Measurements from ENCODE around the gene ZYG11B.
"Not testable (repeated sequence)": the region's sequence is repeated elsewhere in the genome, so short reads cannot be mapped to it uniquely, and the experiment has no call there.

The ZYG11B gene

GRCh38 chr1:52845119-52845518 lies 118.9 kb downstream of the ZYG11B start:
- H3K27ac ChIP-seq (ENCODE audit: insufficient read depth in 1 of 2, low read depth in 1 of 2, low read length in 2 of 2, poor library complexity in 1 of 2, severe bottlenecking in 2 of 2); POLR2A ChIA-PET; H3K36me3 ChIP-seq (ENCODE audit: control insufficient read depth in 4 of 4, insufficient read depth in 4 of 4, low read length in 3 of 4); H3K9me3 ChIP-seq (ENCODE audit: control extremely low read depth in 1 of 5, control insufficient read depth in 4 of 5, insufficient read depth in 2 of 5, low read depth in 1 of 5, low read length in 4 of 5); H3K4me3 ChIP-seq (ENCODE audit: control insufficient read depth in 1 of 7, extremely low read depth in 1 of 7, insufficient read depth in 4 of 7, low read depth in 2 of 7, low read length in 6 of 7); DNase-seq; CTCF ChIA-PET: not testable (repeated sequence)
- peaks cover 0 to 14% (median 8%) of the 10 kb centered on the region in 4 experiments for H3K4me1 ChIP-seq (ENCODE audit: control extremely low read depth in 1 of 4, control insufficient read depth in 4 of 4, insufficient read depth in 4 of 4, low read length in 3 of 4)
- H3K27me3 ChIP-seq (replicated peaks in 2 of 5; ENCODE audit: control insufficient read depth in 4 of 5, insufficient read depth in 5 of 5, low read length in 4 of 5): peaks cover 0 to 59% (median 24%) of the 10 kb centered on the region in 5 experiments
- no CpG with 5 or more reads among the region's 6 CpGs for WGBS (ENCODE audit: insufficient coverage)

- H3K9me3 ChIP-seq (ENCODE audit: control extremely low read depth in 1 of 5, control insufficient read depth in 4 of 5, insufficient read depth in 2 of 5, low read depth in 1 of 5, low read length in 4 of 5): peaks cover 0 to under 1% (median 0%) of the 10 kb centered on the region in 5 experiments
- H3K27ac ChIP-seq (ENCODE audit: insufficient read depth in 1 of 2, low read depth in 1 of 2, low read length in 2 of 2, poor library complexity in 1 of 2, severe bottlenecking in 2 of 2): no peak overlapping the region
- 100% methylated on average over 1 of the region's 5 CpGs for WGBS (ENCODE audit: insufficient coverage)
- no peaks in the 10 kb centered on the region for H3K36me3 ChIP-seq (ENCODE audit: control insufficient read depth in 4 of 4, insufficient read depth in 4 of 4, low read length in 3 of 4)
- peaks cover 0 to under 1% (median under 1%) of the 10 kb centered on the region in 4 experiments for H3K4me1 ChIP-seq (ENCODE audit: control extremely low read depth in 1 of 4, control insufficient read depth in 4 of 4, insufficient read depth in 4 of 4, low read length in 3 of 4)
- POLR2A ChIA-PET: no interaction called here
- DNase-seq: no peak
- CTCF ChIA-PET: interaction anchor here (1.1 kb wide), 1 partner anchor 14 kb away, joined by 3 read pairs; no protein-coding TSS in a partner anchor
- H3K27me3 ChIP-seq (replicated peaks in 2 of 5; ENCODE audit: control insufficient read depth in 4 of 5, insufficient read depth in 5 of 5, low read length in 4 of 5): peaks cover 0 to 32% (median 11%) of the 10 kb centered on the region in 5 experiments
- no peak overlapping the region for H3K4me3 ChIP-seq (ENCODE audit: control insufficient read depth in 1 of 7, extremely low read depth in 1 of 7, insufficient read depth in 4 of 7, low read depth in 2 of 7, low read length in 6 of 7)
Observed at GRCh38 chr1:52848423-52848822, 122.2 kb downstream of the ZYG11B start.

- no peaks in the 10 kb centered on the region for H3K36me3 ChIP-seq (ENCODE audit: control insufficient read depth in 4 of 4, insufficient read depth in 4 of 4, low read length in 3 of 4)
- H3K27me3 ChIP-seq (replicated peaks in 2 of 5; ENCODE audit: control insufficient read depth in 4 of 5, insufficient read depth in 5 of 5, low read length in 4 of 5): peaks cover 0 to 10% (median under 1%) of the 10 kb centered on the region in 5 experiments
- no peak overlapping the region for H3K27ac ChIP-seq (ENCODE audit: insufficient read depth in 1 of 2, low read depth in 1 of 2, low read length in 2 of 2, poor library complexity in 1 of 2, severe bottlenecking in 2 of 2)
- ChIA-PET CTCF (interaction anchor here (0.8 kb wide), 1 partner anchor 26 kb away, joined by 3 read pairs; no protein-coding TSS in a partner anchor), POLR2A (no interaction called here)
- no peaks in the 10 kb centered on the region for H3K9me3 ChIP-seq (ENCODE audit: control extremely low read depth in 1 of 5, control insufficient read depth in 4 of 5, insufficient read depth in 2 of 5, low read depth in 1 of 5, low read length in 4 of 5)
- H3K4me3 ChIP-seq (ENCODE audit: control insufficient read depth in 1 of 7, extremely low read depth in 1 of 7, insufficient read depth in 4 of 7, low read depth in 2 of 7, low read length in 6 of 7): no peak overlapping the region
- DNase-seq: no peak
- H3K4me1 ChIP-seq (ENCODE audit: control extremely low read depth in 1 of 4, control insufficient read depth in 4 of 4, insufficient read depth in 4 of 4, low read length in 3 of 4): no peaks in the 10 kb centered on the region
- 100% methylated on average over 3 of the region's 4 CpGs for WGBS (ENCODE audit: insufficient coverage)
Observed at GRCh38 chr1:52850951-52851350, 124.7 kb downstream of the ZYG11B start.

GRCh38 chr1:52852854-52853253 lies 126.6 kb downstream of the ZYG11B start:
- WGBS (ENCODE audit: insufficient coverage): 100% methylated on average over 1 of the region's 2 CpGs
- Histone ChIP-seq H3K27ac (ENCODE audit: insufficient read depth in 1 of 2, low read depth in 1 of 2, low read length in 2 of 2, poor library complexity in 1 of 2, severe bottlenecking in 2 of 2) (no peak overlapping the region), H3K36me3 (ENCODE audit: control insufficient read depth in 4 of 4, insufficient read depth in 4 of 4, low read length in 3 of 4) (no peaks in the 10 kb centered on the region), H3K4me3 (ENCODE audit: control insufficient read depth in 1 of 7, extremely low read depth in 1 of 7, insufficient read depth in 4 of 7, low read depth in 2 of 7, low read length in 6 of 7) (no peak overlapping the region), H3K27me3 (replicated peaks in 2 of 5; ENCODE audit: control insufficient read depth in 4 of 5, insufficient read depth in 5 of 5, low read length in 4 of 5) (peaks cover 0 to 2% (median 0%) of the 10 kb centered on the region in 5 experiments), H3K9me3 (ENCODE audit: control extremely low read depth in 1 of 5, control insufficient read depth in 4 of 5, insufficient read depth in 2 of 5, low read depth in 1 of 5, low read length in 4 of 5) (no peaks in the 10 kb centered on the region), H3K4me1 (ENCODE audit: control extremely low read depth in 1 of 4, control insufficient read depth in 4 of 4, insufficient read depth in 4 of 4, low read length in 3 of 4) (no peaks in the 10 kb centered on the region)
- DNase-seq: no peak
- POLR2A ChIA-PET: no interaction called here
- CTCF ChIA-PET: no interaction called here

- 100% methylated on average over 1 of the region's 4 CpGs for WGBS (ENCODE audit: insufficient coverage)
Observed at GRCh38 chr1:52855584-52855983, 129.3 kb downstream of the ZYG11B start.

GRCh38 chr1:52856026-52856425 lies 129.8 kb downstream of the ZYG11B start:
- Histone ChIP-seq H3K27me3 (replicated peaks in 2 of 5; ENCODE audit: control insufficient read depth in 4 of 5, insufficient read depth in 5 of 5, low read length in 4 of 5) (no peaks in the 10 kb centered on the region), H3K36me3 (ENCODE audit: control insufficient read depth in 4 of 4, insufficient read depth in 4 of 4, low read length in 3 of 4) (no peaks in the 10 kb centered on the region), H3K27ac (ENCODE audit: insufficient read depth in 1 of 2, low read depth in 1 of 2, low read length in 2 of 2, poor library complexity in 1 of 2, severe bottlenecking in 2 of 2) (no peak overlapping the region), H3K4me3 (ENCODE audit: control insufficient read depth in 1 of 7, extremely low read depth in 1 of 7, insufficient read depth in 4 of 7, low read depth in 2 of 7, low read length in 6 of 7) (no peak overlapping the region), H3K4me1 (ENCODE audit: control extremely low read depth in 1 of 4, control insufficient read depth in 4 of 4, insufficient read depth in 4 of 4, low read length in 3 of 4) (no peaks in the 10 kb centered on the region), H3K9me3 (ENCODE audit: control extremely low read depth in 1 of 5, control insufficient read depth in 4 of 5, insufficient read depth in 2 of 5, low read depth in 1 of 5, low read length in 4 of 5) (no peaks in the 10 kb centered on the region)
- WGBS (ENCODE audit: insufficient coverage): 100% methylated on average over 3 of the region's 4 CpGs
- DNase-seq: no peak
- ChIA-PET CTCF (no interaction called here), POLR2A (no interaction called here)

More at GRCh38 chr1:52855584-52855983, 129.3 kb downstream of the ZYG11B start:
- Histone ChIP-seq H3K4me3 (ENCODE audit: control insufficient read depth in 1 of 7, extremely low read depth in 1 of 7, insufficient read depth in 4 of 7, low read depth in 2 of 7, low read length in 6 of 7) (no peak overlapping the region), H3K27ac (ENCODE audit: insufficient read depth in 1 of 2, low read depth in 1 of 2, low read length in 2 of 2, poor library complexity in 1 of 2, severe bottlenecking in 2 of 2) (no peak overlapping the region), H3K36me3 (ENCODE audit: control insufficient read depth in 4 of 4, insufficient read depth in 4 of 4, low read length in 3 of 4) (no peaks in the 10 kb centered on the region), H3K9me3 (ENCODE audit: control extremely low read depth in 1 of 5, control insufficient read depth in 4 of 5, insufficient read depth in 2 of 5, low read depth in 1 of 5, low read length in 4 of 5) (no peaks in the 10 kb centered on the region), H3K27me3 (replicated peaks in 2 of 5; ENCODE audit: control insufficient read depth in 4 of 5, insufficient read depth in 5 of 5, low read length in 4 of 5) (no peaks in the 10 kb centered on the region), H3K4me1 (ENCODE audit: control extremely low read depth in 1 of 4, control insufficient read depth in 4 of 4, insufficient read depth in 4 of 4, low read length in 3 of 4) (no peaks in the 10 kb centered on the region)
- no peak for DNase-seq
- CTCF ChIA-PET: no interaction called here
- POLR2A ChIA-PET: no interaction called here

- H3K4me3 ChIP-seq (ENCODE audit: control insufficient read depth in 1 of 7, extremely low read depth in 1 of 7, insufficient read depth in 4 of 7, low read depth in 2 of 7, low read length in 6 of 7): no peak overlapping the region
- H3K4me1 ChIP-seq (ENCODE audit: control extremely low read depth in 1 of 4, control insufficient read depth in 4 of 4, insufficient read depth in 4 of 4, low read length in 3 of 4): no peaks in the 10 kb centered on the region
- peaks cover 0 to 2% (median 0%) of the 10 kb centered on the region in 5 experiments for H3K27me3 ChIP-seq (replicated peaks in 2 of 5; ENCODE audit: control insufficient read depth in 4 of 5, insufficient read depth in 5 of 5, low read length in 4 of 5)
- H3K27ac ChIP-seq (ENCODE audit: insufficient read depth in 1 of 2, low read depth in 1 of 2, low read length in 2 of 2, poor library complexity in 1 of 2, severe bottlenecking in 2 of 2): no peak overlapping the region
- H3K36me3 ChIP-seq (ENCODE audit: control insufficient read depth in 4 of 4, insufficient read depth in 4 of 4, low read length in 3 of 4): no peaks in the 10 kb centered on the region
- POLR2A ChIA-PET: no interaction called here
- H3K9me3 ChIP-seq (ENCODE audit: control extremely low read depth in 1 of 5, control insufficient read depth in 4 of 5, insufficient read depth in 2 of 5, low read depth in 1 of 5, low read length in 4 of 5): no peaks in the 10 kb centered on the region
- 100% methylated on average over 2 of the region's 4 CpGs for WGBS (ENCODE audit: insufficient coverage)
- DNase-seq: no peak
- CTCF ChIA-PET: no interaction called here
Observed at GRCh38 chr1:52857443-52857842, 131.2 kb downstream of the ZYG11B start.

All from common myeloid progenitor, CD34-positive (primary cell).